ENCODE measurements around the gene ACOXL. TPM values are rescaled to one million over a fixed set of nuclear protein-coding genes. Genes with fewer than 3 reads are reported as not detected.
A peak's percentile ranks its signal among the peaks of the same experiment; 100 is the strongest.

ACOXL gene
- total RNA-seq, 1 experiment from 2014 or later = not detected

DNA sequence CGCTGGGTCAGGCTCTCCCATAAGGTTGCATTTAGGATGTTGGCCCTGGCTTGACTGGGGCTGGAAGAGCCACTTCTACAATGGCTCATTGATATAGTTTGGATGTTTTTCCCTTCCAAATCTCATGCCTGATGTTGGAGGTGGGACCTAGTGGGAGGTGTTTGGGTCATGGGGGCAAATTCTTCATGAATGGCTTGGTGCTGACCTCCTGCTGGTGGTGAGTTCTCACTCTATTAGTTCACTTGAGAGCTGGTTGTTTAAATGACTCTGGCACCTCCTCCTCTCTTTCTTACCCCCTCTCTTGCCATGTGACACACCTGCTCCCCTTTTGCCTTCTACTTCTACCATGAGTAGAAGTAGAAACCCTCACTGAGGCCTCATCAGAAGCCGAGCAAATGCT, 20.5 kb downstream of the ACOXL start:
- DNase-seq (ENCODE audit: low read depth) = no peak

DNA sequence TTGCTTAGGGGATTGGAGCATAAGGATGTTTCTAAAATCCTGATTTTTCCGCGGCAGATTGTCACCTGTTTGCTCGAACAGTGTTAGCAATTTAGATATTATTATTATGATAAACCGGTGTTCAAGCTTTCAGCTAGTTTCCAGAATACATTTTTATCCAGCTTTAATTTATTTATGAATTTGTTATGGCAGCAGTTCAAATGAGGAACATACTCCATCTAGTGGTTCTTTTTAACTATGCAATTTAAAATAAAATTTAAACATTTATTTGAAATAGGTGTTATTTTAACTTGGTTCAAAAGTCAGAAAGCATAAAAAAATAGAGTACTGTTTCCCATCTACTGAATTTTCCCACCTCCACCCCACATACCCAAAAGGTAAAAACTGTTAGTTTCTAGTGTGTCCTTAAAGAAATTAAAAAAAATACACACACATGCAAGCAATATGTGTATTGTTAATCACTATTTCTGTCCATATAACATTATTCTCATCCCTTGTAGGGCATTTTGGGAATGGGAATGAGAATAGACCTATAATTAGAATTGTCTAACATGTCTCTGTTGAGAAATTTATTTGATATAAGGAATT, 23.2 kb downstream of the ACOXL start:
- no peak for DNase-seq (ENCODE audit: low read depth)

DNA sequence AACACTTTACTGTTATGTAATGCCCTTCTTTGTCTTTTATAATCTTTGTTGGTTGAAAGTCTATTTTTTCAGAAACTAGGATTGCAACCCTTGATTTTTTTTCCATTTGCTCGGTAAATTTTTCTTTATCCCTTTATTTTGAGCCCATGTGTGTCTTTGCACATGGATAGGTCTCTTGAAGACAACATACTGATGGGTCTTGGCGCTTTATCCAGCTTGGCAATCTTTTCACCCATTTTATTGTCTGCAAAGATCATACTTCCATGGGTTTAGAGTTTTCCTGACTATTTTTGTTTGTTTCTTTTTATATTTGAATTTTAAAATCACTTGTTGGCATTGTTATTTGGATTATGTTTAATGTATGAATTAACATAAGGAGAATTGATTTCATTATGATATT, 27.0 kb downstream of the ACOXL start:
- no peak for DNase-seq (ENCODE audit: low read depth)

DNA sequence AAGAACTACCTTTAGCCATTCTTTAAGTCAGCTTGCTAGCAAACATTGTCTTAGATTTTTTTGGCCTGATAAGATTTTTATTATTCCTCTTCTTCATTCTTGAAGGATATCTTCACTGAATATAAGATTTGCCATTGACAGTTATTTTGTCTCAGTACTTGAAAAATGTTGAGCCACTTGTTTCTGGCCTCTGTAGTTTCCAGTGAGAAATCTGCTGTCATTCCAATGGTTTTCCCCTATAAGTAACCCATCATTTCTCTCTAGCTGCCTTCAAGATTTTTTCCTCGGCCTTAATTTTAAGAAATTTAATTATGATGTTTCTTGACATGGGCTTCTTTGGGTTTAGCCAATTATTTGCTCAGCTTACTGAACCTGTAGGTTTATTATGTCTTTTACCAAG, 32.6 kb downstream of the ACOXL start:
- DNase-seq (ENCODE audit: low read depth) = no peak

DNA sequence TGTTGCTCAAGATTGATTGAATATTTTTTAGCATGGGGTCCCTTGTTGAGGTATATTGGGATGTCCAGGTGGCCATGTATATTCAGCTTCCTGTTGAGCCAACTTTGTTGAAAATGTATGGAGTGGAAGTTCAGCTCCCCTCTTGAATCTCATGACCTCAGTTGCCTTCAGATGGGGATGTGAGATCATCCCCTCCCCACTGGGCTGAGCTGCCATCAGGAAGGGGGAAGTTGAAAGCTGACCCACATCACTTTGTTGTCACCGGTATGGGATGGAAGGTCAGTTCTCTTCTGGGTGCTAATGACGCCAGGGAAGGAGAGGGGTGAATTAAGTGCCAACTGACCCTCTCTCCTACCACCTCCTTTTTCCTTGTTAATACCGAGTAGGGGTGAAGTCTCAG, 33.9 kb downstream of the ACOXL start:
- no peak for DNase-seq (ENCODE audit: low read depth)

DNA sequence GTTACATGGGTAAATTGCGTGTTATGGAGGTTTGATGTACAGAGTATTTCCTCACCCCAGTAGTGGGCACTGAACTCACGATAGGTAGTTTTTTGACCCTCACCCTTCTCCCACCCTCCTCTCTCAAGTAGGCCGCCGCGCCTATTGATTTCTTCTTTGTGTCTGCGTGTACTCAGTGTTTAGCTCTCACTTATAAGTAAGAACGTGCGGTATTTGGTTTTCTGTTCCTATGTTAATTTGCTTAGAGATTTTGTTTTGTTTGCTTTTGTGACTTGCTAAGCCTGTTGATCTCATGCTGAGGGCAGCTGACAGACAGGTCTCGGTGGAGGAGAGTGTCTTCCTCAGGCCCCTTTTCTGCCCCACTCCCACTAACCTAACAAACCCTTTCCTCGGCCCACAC, 36.2 kb downstream of the ACOXL start:
- DNase-seq (ENCODE audit: low read depth) = no peak

DNA sequence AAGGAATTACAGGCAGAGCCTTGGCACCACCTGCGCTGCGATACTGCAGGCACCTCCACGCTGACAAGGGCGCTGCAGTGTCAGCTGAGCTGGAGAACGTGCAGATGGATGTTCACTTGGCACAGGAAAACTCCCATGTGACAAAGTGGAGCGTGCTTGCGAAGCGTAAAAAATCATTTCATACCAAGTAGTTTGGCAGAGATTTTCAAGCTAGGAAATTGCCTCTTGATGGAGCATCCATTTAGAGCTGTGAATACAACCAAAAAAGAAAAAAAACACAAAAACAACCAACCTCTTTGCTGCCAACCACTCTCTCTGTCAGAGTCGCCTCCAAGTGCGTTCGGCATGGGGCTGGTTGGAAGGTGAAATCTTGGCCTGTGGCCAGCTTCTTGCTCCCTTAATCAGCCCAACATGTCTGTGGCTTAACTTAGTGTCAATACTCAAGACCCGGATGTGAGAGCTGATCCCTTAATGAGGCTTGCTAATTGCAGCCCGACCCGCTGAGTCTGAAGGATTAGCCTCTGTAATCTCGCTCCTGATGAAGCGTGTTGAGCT, 38.1 kb downstream of the ACOXL start:
- no peak for DNase-seq (ENCODE audit: low read depth)

DNA sequence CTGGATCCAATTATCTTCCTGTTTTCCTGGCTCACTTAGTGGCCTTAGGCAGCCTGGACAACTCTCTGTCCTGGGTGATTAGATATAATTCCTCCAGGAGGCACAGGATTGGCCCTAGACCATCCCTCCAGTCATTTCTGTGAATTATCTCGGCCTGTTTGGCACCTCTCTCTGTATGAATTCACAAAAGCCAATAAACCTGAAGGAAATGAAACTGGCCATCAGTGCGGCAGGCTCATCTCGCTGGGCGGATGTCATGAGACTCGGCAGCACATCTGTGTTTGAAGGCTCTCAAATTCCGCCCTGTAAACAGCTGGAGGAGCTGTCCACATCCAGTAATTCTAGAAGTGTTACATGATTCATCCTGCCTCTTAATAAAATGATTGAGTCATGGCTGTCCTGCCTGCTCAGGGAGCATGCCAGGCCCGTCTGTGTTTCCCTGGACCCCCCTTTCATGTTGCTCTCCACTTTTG, 38.6 kb downstream of the ACOXL start:
- DNase-seq (ENCODE audit: low read depth) = peak; percentile 77

DNA sequence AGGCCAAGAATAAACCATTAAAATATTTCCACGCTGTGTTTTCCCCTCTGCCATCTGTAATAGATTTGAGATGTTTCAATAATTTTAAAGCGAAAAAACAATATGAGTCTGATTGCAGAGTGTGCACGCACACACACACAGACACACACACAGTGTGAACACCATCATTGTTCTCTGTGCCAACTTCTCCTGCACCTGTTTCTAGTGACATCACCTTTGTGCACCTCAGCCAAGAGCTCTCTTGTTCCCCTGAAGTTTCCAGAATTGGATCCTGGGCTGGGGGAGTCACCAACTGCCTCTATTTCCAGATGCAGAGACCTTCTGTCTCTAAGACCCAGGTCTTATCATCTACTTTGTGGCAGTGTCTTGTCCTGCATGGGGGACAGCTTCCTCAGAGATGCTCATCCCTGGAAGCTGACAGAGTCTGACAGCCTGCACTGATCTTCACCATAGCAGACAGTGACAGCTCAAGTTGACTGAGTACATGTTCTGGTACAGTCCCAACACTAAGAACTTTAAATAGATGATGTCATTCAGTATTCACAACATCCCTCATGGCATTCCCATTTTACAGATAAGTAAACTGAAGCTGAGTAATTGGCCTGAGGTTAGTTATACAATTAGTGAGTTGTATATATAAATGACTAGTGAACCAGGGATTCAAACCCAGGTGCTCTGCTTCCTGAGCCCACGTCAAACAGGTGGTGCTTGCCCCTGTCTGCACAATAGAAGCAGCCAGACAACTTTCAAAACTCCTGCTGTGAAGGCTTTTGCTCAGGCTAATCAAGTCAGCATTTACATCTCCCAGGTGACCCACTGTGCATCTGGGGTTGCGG, 39.4 kb downstream of the ACOXL start:
- DNase-seq (ENCODE audit: low read depth) = no peak

DNA sequence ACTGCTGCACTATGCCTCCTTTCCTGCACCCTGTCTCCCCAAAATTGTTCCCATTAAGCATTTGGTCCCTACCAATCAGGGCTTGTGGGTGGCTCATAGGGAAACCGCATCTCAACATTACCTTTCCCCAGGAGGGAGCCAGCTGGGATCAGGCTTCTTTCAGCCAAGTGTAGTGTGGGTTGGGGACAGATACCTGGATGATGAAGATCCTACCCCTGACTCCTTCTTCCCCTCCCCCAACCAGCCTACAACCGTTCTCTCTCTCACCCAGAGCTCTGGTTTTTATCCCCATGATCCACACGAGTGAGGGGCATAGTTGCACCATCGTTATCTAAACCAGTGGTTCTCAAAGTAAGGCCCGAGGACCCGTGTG, 40.0 kb downstream of the ACOXL start:
- DNase-seq (ENCODE audit: low read depth) = no peak

DNA sequence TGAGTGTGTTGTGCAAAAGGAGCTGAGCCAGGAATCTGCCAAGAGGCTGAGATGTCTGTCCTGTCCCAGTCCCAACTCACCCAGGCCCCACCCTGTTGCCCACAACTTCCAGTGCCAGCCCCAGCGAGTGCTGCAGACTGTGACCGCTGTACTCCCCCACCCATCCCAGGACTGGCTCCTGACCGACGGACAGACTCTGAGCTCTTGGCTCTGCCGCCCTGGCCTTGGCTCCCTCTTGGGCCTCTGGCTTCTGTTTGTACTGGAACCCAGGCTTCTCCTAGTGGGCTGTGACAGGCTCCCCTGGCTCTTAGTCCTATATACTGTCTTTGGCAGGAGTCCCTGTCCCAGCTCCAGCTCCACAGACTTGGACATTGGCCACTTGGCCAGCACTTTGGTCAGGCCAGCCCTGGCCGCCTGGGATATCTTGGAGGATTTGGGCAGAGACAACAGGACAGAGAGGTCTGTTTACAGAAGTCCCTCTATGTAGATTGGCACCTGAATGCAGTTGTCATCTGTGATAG, 41.1 kb downstream of the ACOXL start:
- DNase-seq (ENCODE audit: low read depth) = no peak

DNA sequence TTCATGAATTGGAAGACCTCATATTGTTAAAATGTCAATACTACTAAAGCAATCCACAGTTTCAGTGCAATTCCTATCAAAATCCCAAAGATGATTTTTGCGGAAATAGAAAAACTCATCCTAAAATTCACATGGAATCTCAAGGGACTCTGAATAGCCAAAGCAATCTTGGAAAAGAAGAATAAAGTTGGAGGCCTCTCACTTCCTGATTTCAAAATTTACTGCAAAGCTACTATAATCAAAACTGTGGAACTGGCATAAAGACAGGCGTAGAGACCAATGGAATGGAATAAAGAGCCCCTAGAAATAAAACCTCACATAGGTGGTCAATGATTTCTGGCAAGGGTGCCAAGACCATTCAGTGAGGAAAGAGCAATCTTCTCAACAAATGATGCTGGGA, 42.3 kb downstream of the ACOXL start:
- DNase-seq (ENCODE audit: low read depth) = no peak

DNA sequence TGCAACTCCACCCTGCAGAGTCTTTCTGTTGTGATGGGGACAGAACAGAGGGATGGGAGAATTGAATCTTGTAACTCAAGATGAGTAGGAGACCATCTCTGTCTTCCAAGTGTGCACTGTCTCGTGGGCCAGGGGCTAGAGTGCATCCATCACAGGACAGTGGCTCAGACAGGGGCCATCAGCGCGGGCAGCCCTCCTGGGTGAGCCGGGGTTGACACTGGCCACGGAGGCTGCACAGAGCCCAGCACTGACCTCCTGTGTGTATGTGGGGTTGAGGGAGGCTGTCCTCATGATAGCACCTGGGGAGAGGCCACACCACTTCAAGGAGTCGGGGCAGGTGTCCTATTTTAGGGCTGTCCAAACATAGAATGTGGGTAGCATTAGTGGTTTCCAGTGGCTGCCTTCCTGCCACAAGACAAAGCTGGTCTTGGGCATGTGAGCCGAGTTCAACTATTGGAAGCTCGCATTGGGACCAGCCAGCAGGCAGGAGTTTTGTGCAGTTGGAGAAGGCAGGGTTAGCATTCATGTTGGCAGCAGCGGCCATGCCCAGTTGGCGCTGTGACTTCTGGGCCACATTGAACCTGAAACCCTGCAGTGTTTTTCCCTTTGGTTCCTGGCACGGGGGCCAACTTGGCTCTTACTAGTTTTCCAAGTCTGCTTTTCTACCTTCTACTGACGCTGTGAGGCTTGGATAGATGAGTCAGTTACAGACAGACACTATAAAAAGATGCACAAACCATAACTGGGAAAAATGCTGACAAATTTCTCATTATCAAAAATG, 45.3 kb downstream of the ACOXL start:
- no peak for DNase-seq (ENCODE audit: low read depth)

DNA sequence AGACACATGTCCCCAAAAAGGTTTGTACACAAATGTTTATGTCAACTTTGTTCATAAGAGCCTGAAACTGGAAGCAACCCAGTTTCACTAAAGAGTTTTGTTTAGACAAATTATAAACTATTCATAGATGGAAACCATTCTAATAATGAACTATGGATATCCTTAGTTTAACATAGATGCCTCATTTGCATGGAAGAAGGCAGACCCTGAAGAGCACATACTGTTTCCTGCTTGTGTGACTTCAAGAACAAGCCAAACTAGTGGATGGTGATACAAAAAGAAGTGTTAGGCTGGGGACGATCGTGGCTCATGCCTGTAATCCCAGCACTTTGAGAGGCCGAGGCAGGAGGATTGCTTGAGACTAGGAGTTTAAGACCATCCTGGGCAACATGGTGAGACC, 48.1 kb downstream of the ACOXL start:
- DNase-seq (ENCODE audit: low read depth) = no peak

DNA sequence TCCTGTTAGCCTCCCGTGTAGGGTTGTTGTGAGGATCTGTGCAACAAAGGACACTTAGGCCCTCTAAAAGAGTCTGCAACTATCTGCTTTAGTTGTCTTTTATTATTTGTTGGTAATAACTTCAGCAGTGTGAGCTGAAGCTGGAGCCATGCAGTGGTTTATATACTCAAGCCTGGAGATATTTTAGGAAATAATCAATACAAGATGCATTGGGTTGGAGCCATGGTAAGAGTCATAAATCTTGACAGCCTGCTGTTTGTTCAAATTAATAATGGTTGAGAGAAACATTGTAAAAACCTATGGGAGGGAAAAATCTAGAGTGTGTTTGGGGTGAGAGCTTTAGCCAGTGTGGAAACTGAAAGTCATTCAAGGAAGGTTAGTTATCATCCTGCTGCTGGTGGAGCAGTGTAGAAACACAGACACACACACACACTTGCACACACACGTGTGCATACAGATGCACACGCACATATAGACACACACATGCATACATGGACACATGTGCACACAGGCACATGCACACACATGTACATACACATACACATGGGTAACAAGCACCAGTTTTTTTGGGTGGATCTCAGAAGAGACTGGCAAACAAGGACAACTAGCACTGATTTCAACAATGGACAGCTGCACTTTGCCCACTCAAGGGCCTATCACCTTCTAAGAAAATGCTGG, 51.0 kb downstream of the ACOXL start:
- no peak for DNase-seq (ENCODE audit: low read depth)

DNA sequence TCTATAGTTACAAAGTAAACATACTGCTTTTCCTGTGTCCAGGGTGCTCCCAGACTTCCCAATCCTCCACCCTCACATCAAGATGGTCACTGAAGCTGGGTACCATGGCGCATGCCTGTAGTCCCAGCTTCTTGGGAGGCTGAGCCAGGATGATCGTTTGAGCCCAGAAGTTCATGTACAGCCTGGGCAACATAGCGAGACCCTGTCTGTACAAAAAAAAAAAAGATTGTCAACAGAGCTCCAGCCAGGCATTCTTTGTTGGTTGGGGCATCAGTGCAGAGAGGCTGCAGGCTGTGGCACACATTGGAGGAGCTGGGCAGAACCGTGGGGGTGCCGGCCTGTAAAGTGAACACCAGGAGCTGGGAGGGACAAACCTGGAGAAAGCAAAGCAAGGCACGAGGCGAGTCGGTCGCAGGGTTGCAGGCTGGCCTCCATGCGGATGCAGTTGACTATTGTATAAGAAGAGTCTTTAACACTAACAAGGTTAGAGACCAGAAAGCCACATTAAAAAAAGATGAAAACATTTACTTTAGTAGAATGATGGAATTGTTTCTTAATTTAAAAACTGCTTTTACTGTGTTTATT, 51.8 kb downstream of the ACOXL start:
- no peak for DNase-seq (ENCODE audit: low read depth)

DNA sequence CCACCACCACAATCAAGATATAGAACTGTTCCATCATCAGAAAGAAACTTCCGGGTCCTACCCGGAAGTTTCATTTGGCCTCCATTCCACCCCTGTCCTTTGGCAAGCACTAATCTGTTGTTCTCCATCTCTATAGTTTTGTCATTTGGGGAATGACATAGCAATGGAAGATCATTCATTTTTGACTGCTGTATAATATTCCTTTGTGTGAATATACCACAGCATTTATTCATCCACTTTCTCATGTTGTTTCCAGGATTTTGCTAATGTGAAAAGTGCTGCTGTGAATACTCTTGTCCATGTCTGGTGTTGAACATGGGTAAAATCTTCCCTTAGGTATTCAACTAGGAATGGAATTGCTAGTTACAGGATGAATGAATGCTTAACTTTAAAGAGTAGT, 53.1 kb downstream of the ACOXL start:
- no peak for DNase-seq (ENCODE audit: low read depth)

DNA sequence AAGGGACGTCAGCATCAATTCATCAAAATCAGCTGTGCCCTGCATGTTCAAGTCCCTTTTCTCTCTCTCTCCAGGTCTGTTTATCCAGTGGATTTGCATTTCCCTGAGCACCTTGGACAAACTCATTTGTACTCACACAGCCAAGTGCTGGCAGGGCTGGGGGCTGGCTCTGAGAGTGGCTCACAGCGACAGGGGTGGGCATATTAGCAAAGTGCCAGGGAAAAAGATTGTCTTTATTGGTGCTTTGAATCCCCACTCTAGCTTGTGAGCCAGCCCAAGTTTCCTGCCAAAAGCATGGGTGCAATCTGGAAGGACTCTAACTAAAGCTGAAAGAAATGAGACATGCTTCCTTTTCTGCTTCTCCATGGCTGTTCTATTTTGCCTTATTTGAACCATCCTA, 56.6 kb downstream of the ACOXL start:
- DNase-seq (ENCODE audit: low read depth) = no peak

DNA sequence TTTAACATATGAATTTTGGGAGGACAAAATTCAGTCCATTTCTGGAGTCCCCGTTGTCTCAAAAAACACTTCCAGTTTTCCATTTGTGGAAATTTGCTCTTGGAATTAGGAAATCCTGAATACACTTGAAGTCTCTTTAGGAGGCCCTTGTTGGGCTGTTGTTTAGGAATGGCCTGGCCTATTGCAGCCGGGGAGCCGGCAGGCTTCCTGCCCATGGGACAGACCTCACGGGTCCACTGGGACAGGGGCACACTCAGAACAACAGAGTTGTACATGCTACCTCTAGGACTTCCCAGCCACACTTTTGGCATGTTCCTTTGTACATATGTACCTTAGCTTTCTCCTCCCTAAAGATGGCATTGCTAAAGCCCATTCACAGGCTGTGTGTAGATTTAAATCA, 57.3 kb downstream of the ACOXL start:
- DNase-seq (ENCODE audit: low read depth) = no peak

DNA sequence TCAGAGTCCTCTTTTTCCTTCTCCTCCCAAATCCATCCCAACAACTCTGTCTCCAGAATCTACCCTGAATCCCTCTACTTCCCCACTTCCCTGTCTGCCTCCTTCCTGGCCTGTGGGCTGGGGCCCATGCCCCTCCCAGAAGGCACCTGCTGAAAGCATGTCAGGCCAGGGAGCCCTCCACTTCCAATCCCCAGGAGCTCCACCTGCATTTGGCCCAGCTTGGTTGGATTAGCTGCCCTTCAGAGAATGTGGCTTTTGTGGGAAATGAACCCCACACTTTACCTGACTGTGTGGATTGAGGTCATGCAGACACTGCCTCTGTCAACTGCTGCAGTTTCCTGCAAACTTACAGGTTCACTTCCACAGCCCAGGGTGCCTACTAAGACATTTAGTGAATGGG, 58.5 kb downstream of the ACOXL start:
- DNase-seq (ENCODE audit: low read depth) = no peak

DNA sequence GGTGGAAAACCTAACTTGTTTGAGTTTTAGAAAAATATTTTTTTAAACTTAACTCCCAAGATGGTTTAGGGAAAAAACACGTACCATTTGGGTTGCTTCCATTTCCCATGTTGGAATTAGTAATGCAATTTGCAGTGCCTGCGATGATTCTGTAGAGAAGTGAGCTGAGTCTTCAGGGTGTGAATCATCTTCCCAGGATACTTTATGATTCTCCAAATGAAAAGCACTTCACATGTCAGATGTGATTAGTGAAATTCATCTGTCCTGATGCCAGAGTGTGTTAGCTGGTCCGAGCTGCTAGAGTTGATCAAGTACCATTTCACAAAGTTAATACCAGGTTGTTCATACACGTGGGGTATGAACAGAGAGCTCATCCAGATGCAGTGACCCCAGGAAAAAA, 59.1 kb downstream of the ACOXL start:
- DNase-seq (ENCODE audit: low read depth) = no peak

All from RPMI7951 (cell line).